ENCODE results near the gene SAGE1. TPM values are rescaled to one million over a fixed set of nuclear protein-coding genes. Genes with fewer than 3 reads are reported as not detected.
"Not testable (repeated sequence)": the region's sequence is repeated elsewhere in the genome, so short reads cannot be mapped to it uniquely, and the experiment has no call there.

The SAGE1 gene
- total RNA-seq: not detected in 2 replicates

GRCh38 chrX:135893294-135893817 lies at the start of gene SAGE1, which contains the start of gene CT45A10:
TSS of gene SAGE1 (plus strand) at chrX:135893716. CDS start at chrX:135896243, 2,527 bp downstream.
TSS of gene CT45A10 (minus strand) at chrX:135893444. CDS start at chrX:135885344, 8,100 bp downstream.
- DNase-seq (ENCODE audit: low read depth in 2 of 2): no peak

GRCh38 chrX:135854438-135854837 lies 39.1 kb upstream of the SAGE1 start, which contains the start of gene CT45A8:
TSS of gene CT45A8 (minus strand) at chrX:135854538. CDS start at chrX:135850783, 3,755 bp downstream.
- DNase-seq (ENCODE audit: low read depth in 2 of 2): not testable (repeated sequence)

GRCh38 chrX:135871712-135872111 lies 21.8 kb upstream of the SAGE1 start, which contains the start of gene CT45A9:
TSS of gene CT45A9 (minus strand) at chrX:135871812. CDS start at chrX:135868061, 3,751 bp downstream.
- not testable (repeated sequence) for DNase-seq (ENCODE audit: low read depth in 2 of 2)

GRCh38 chrX:135882741-135883140 lies 10.8 kb upstream of the SAGE1 start:
- DNase-seq (ENCODE audit: low read depth in 2 of 2): not testable (repeated sequence)

GRCh38 chrX:135888230-135888629 lies 5.3 kb upstream of the SAGE1 start:
- not testable (repeated sequence) for DNase-seq (ENCODE audit: low read depth in 2 of 2)

- not testable (repeated sequence) for DNase-seq (ENCODE audit: low read depth in 2 of 2)
Measured at GRCh38 chrX:135888976-135889375, 4.5 kb upstream of the SAGE1 start.

GRCh38 chrX:135890087-135890585 lies 3.4 kb upstream of the SAGE1 start:
- DNase-seq (ENCODE audit: low read depth in 2 of 2): no peak

GRCh38 chrX:135892781-135893180 lies 735 bp upstream of the SAGE1 start:
- DNase-seq (ENCODE audit: low read depth in 2 of 2): no peak

GRCh38 chrX:135910251-135910650 lies 16.7 kb downstream of the SAGE1 start:
- no peak for DNase-seq (ENCODE audit: low read depth in 2 of 2)

GRCh38 chrX:135914404-135914803 lies 20.9 kb downstream of the SAGE1 start:
- no peak for DNase-seq (ENCODE audit: low read depth in 2 of 2)

GRCh38 chrX:135920516-135920915 lies 27.0 kb downstream of the SAGE1 start:
- not testable (repeated sequence) for DNase-seq (ENCODE audit: low read depth in 2 of 2)

GRCh38 chrX:135923353-135923752 lies 29.8 kb downstream of the SAGE1 start:
- DNase-seq (ENCODE audit: low read depth in 2 of 2): peak; percentile 1 to 21

GRCh38 chrX:135927897-135928296 lies 34.4 kb downstream of the SAGE1 start:
- no peak for DNase-seq (ENCODE audit: low read depth in 2 of 2)

GRCh38 chrX:135931644-135932487 lies 38.4 kb downstream of the SAGE1 start:
- DNase-seq (ENCODE audit: low read depth in 2 of 2): peak; percentile 43 to 60

- DNase-seq (ENCODE audit: low read depth in 2 of 2): no peak
Measured at GRCh38 chrX:135944486-135944885, 51.0 kb downstream of the SAGE1 start.

GRCh38 chrX:135951291-135951690 lies 57.8 kb downstream of the SAGE1 start:
- DNase-seq (ENCODE audit: low read depth in 2 of 2): no peak

Other genes starting within 250 kb of the SAGE1 start
- not detected in 2 replicates for gene CT45A1, start 180.1 kb upstream of the SAGE1 start, total RNA-seq
- gene CT45A3, start 125.5 kb upstream of the SAGE1 start, total RNA-seq: not detected in 2 replicates
- not detected in 2 replicates for gene CT45A5, start 108.2 kb upstream of the SAGE1 start, total RNA-seq
- not detected in 2 replicates for gene CT45A6, start 90.9 kb upstream of the SAGE1 start, total RNA-seq
- not detected in 2 replicates for gene CT45A2, start 73.7 kb upstream of the SAGE1 start, total RNA-seq
- gene CT45A7, start 56.4 kb upstream of the SAGE1 start, total RNA-seq: not detected in 2 replicates
- not detected in 2 replicates for gene CT45A8, start 39.2 kb upstream of the SAGE1 start, total RNA-seq
- gene CT45A9, start 21.9 kb upstream of the SAGE1 start, total RNA-seq: not detected in 2 replicates
- gene CT45A10, start 272 bp upstream of the SAGE1 start, total RNA-seq: not detected in 2 replicates
- gene MMGT1, start 80.3 kb downstream of the SAGE1 start, total RNA-seq: 4.6 and 6.2 TPM in 2 replicates
- 12.9 and 14.5 TPM in 2 replicates for gene SLC9A6, start 91.7 kb downstream of the SAGE1 start, total RNA-seq